Measurements from ENCODE around the gene LY6G5B. TPM values are rescaled to one million over a fixed set of nuclear protein-coding genes. Genes with fewer than 3 reads are reported as not detected.
A peak's percentile ranks its signal among the peaks of the same experiment; 100 is the strongest.

LY6G5B gene
- total RNA-seq, 1 donor from 2014 or later = 24.8 TPM

GRCh38 chr6:31631209-31631608, 38.6 kb upstream of the LY6G5B start:
- H3K27ac Mint-ChIP-seq = peak overlapping the region; percentile 81
- no peak overlapping the region for H3K4me3 Mint-ChIP-seq (ENCODE audit: low read depth)
- H3K9me3 Mint-ChIP-seq (ENCODE audit: low read depth) = no peaks in the 10 kb centered on the region
- H3K36me3 Mint-ChIP-seq (ENCODE audit: insufficient read depth) = peaks cover 39% of the 10 kb centered on the region
- TF ChIP-seq CTCF (IDR thresholded peaks at IDR 0.05; ENCODE audit: unreplicated experiment) = no peak
- no peaks in the 10 kb centered on the region for H3K4me1 Mint-ChIP-seq (ENCODE audit: low read depth)
- H3K27me3 Mint-ChIP-seq = no peaks in the 10 kb centered on the region
- DNase-seq (ENCODE audit: low spot score, unreplicated experiment) = no peak

GRCh38 chr6:31631681-31632278, 38.0 kb upstream of the LY6G5B start:
- peaks cover 36% of the 10 kb centered on the region for H3K36me3 Mint-ChIP-seq (ENCODE audit: insufficient read depth)
- H3K27me3 Mint-ChIP-seq = no peaks in the 10 kb centered on the region
- H3K9me3 Mint-ChIP-seq (ENCODE audit: low read depth) = no peaks in the 10 kb centered on the region
- DNase-seq (ENCODE audit: low spot score, unreplicated experiment) = no peak
- no peak overlapping the region for H3K27ac Mint-ChIP-seq
- H3K4me3 Mint-ChIP-seq (ENCODE audit: low read depth) = no peak overlapping the region
- TF ChIP-seq CTCF (IDR thresholded peaks at IDR 0.05; ENCODE audit: unreplicated experiment) = no peak
- H3K4me1 Mint-ChIP-seq (ENCODE audit: low read depth) = no peaks in the 10 kb centered on the region

DNA sequence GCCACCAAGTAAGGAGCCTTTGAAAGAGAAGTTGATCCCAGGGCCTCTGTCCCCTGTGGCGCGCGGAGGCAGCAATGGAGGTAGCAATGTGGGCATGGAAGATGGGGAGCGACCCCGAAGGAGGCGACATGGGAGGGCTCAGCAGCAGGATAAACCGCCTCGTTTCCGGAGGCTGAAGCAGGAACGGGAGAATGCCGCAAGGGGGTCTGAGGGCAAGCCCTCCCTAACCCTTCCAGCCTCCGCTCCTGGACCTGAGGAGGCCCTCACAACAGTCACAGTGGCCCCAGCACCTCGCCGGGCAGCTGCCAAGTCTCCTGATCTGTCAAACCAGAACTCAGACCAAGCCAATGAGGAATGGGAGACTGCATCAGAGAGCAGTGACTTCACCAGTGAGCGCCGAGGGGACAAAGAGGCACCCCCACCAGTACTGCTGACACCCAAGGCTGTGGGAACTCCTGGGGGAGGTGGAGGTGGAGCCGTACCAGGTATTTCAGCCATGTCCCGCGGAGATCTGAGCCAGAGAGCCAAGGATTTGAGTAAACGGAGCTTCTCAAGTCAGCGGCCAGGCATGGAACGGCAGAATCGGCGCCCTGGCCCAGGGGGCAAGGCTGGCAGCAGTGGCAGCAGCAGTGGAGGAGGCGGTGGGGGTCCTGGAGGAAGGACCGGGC, 37.4 kb upstream of the LY6G5B start:
- no peak for DNase-seq (ENCODE audit: low spot score, unreplicated experiment)
- Mint-ChIP-seq H3K9me3 (ENCODE audit: low read depth) (no peaks in the 10 kb centered on the region), H3K27me3 (no peaks in the 10 kb centered on the region), H3K36me3 (ENCODE audit: insufficient read depth) (peaks cover 35% of the 10 kb centered on the region), H3K4me1 (ENCODE audit: low read depth) (no peaks in the 10 kb centered on the region), H3K27ac (peak overlapping the region; percentile 79), H3K4me3 (ENCODE audit: low read depth) (no peak overlapping the region)
- no peak for TF ChIP-seq CTCF (IDR thresholded peaks at IDR 0.05; ENCODE audit: unreplicated experiment)

DNA sequence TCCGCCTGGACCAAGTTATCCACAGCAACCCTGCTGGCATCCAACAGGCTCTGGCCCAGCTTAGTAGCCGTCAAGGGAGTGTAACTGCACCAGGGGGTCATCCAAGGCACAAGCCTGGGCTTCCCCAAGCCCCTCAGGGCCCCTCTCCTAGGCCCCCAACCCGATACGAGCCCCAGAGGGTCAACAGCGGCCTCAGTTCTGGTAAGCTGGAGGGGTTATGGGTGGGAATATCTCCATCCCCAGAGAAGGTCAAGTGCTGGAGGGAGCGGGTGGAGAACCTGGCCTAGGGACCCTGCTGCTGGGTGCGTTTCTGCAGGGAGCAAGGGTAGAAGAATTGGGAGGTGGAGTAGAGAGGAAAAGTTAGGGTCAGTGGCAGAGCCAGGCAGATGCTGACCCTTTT, 36.3 kb upstream of the LY6G5B start:
- no peak for TF ChIP-seq CTCF (IDR thresholded peaks at IDR 0.05; ENCODE audit: unreplicated experiment)
- H3K4me1 Mint-ChIP-seq (ENCODE audit: low read depth) = no peaks in the 10 kb centered on the region
- no peak for DNase-seq (ENCODE audit: low spot score, unreplicated experiment)
- H3K27ac Mint-ChIP-seq = peak overlapping the region; percentile 37
- peaks cover 30% of the 10 kb centered on the region for H3K36me3 Mint-ChIP-seq (ENCODE audit: insufficient read depth)
- H3K4me3 Mint-ChIP-seq (ENCODE audit: low read depth) = no peak overlapping the region
- H3K9me3 Mint-ChIP-seq (ENCODE audit: low read depth) = no peaks in the 10 kb centered on the region
- H3K27me3 Mint-ChIP-seq = no peaks in the 10 kb centered on the region

- no peak overlapping the region for H3K27ac Mint-ChIP-seq
- H3K9me3 Mint-ChIP-seq (ENCODE audit: low read depth) = no peaks in the 10 kb centered on the region
- H3K27me3 Mint-ChIP-seq = no peaks in the 10 kb centered on the region
- H3K36me3 Mint-ChIP-seq (ENCODE audit: insufficient read depth) = peaks cover 30% of the 10 kb centered on the region
- no peak overlapping the region for H3K4me3 Mint-ChIP-seq (ENCODE audit: low read depth)
- DNase-seq (ENCODE audit: low spot score, unreplicated experiment) = no peak
- H3K4me1 Mint-ChIP-seq (ENCODE audit: low read depth) = no peaks in the 10 kb centered on the region
- TF ChIP-seq CTCF (IDR thresholded peaks at IDR 0.05; ENCODE audit: unreplicated experiment) = no peak
These were observed 35.6 kb upstream of the LY6G5B start for GRCh38 chr6:31634131-31634530.
